Right atrium auricular region (tissue), 2 donors: Measurements from ENCODE around the gene TTC23L. TPM values are rescaled to one million over a fixed set of nuclear protein-coding genes. Genes with fewer than 3 reads are reported as not detected.

Experiments used
- DNase-seq: peaks from one replicate; pipeline ENCODE4 v3.0.0-alpha.2; 2019; ENCODE audit warnings: low spot score
- H3K27ac ChIP-seq, 2 donors: fragments of 200-600 bp; sonication (generic); 1 replicate in 1 of 2; 2 replicates in 1 of 2; pipeline ENCODE4 v1.5.1; 2016 to 2019
- H3K27me3 ChIP-seq, 2 donors: fragments of 200-600 bp; sonication (generic); one replicate each; pipeline versions ENCODE4 v1.5.1 to v1.6.0; 2017 to 2019
- H3K36me3 ChIP-seq: fragments of 200-600 bp; sonication (generic); one replicate; pipeline ENCODE4 v1.5.1; 2016
- H3K4me1 ChIP-seq, 2 donors: fragments of 200-600 bp; sonication (generic); one replicate each; pipeline versions ENCODE4 v1.5.1 to v1.6.0; 2017 to 2019
- H3K4me3 ChIP-seq, 2 donors: fragments of 200-600 bp; sonication (generic); 1 replicate in 1 of 2; 2 replicates in 1 of 2; pipeline ENCODE4 v1.5.1; 2017 to 2019; ENCODE audit warnings: mild to moderate bottlenecking in 1 of 2, moderate library complexity in 1 of 2
- H3K9me3 ChIP-seq, 2 donors: fragments of 200-600 bp; sonication (generic); one replicate each; pipeline ENCODE4 v1.5.1; 2019
- total RNA-seq, 2 donors: library from RNA; depleted of rRNA; stranded (reverse); fragments of >200 nt; gene quantifications; one replicate each; pipeline ENCODE4 v1.1.0, GENCODE V29; 2016
- TF ChIP-seq, protein P1 (sequence below), 2 donors: fragments of 200-600 bp; sonication (generic); IDR thresholded peaks; one replicate each; pipeline ENCODE4 v1.5.1; 2019; ENCODE audit warnings: antibody characterized with exemption in 2 of 2

The TTC23L gene
- total RNA-seq, 2 donors from 2014 or later: 0.28 TPM; not detected in 1

- Histone ChIP-seq H3K36me3 (peaks cover 67% of the 10 kb centered on the region), H3K9me3 (no peaks in the 10 kb centered on the region), H3K4me3 (no peak overlapping the region), H3K27ac (no peak overlapping the region), H3K4me1 (no peaks in the 10 kb centered on the region), H3K27me3 (no peaks in the 10 kb centered on the region)
- DNase-seq: no peak
- TF ChIP-seq, protein P1, sequence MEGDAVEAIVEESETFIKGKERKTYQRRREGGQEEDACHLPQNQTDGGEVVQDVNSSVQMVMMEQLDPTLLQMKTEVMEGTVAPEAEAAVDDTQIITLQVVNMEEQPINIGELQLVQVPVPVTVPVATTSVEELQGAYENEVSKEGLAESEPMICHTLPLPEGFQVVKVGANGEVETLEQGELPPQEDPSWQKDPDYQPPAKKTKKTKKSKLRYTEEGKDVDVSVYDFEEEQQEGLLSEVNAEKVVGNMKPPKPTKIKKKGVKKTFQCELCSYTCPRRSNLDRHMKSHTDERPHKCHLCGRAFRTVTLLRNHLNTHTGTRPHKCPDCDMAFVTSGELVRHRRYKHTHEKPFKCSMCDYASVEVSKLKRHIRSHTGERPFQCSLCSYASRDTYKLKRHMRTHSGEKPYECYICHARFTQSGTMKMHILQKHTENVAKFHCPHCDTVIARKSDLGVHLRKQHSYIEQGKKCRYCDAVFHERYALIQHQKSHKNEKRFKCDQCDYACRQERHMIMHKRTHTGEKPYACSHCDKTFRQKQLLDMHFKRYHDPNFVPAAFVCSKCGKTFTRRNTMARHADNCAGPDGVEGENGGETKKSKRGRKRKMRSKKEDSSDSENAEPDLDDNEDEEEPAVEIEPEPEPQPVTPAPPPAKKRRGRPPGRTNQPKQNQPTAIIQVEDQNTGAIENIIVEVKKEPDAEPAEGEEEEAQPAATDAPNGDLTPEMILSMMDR (IDR thresholded peaks at IDR 0.05): no peak
Observed at GRCh38 chr5:34941936-34942335, 103.0 kb downstream of the TTC23L start.

GRCh38 chr5:34944044-34944443, 105.1 kb downstream of the TTC23L start:
- TF ChIP-seq, protein P1 (IDR thresholded peaks at IDR 0.05): no peak
- H3K9me3 ChIP-seq: no peaks in the 10 kb centered on the region
- H3K4me3 ChIP-seq: no peak overlapping the region
- no peak for DNase-seq
- H3K27me3 ChIP-seq: no peaks in the 10 kb centered on the region
- no peaks in the 10 kb centered on the region for H3K4me1 ChIP-seq
- H3K36me3 ChIP-seq: peaks cover 52% of the 10 kb centered on the region
- peak overlapping the region; percentile 70 to 86 for H3K27ac ChIP-seq

- H3K27ac ChIP-seq: peak overlapping the region; percentile 70 to 86
- DNase-seq: no peak
- peaks cover 55% of the 10 kb centered on the region for H3K36me3 ChIP-seq
Observed at GRCh38 chr5:34944460-34945047, 105.6 kb downstream of the TTC23L start.

More at GRCh38 chr5:34944460-34945047, 105.6 kb downstream of the TTC23L start:
- Histone ChIP-seq H3K4me1 (no peaks in the 10 kb centered on the region), H3K4me3 (no peak overlapping the region), H3K27me3 (no peaks in the 10 kb centered on the region), H3K9me3 (no peaks in the 10 kb centered on the region)
- TF ChIP-seq, protein P1 (IDR thresholded peaks at IDR 0.05): no peak

Other genes with a start within 250 kb of the TTC23L start
- 10 to 100 TPM; 14.0 to 21.3 TPM for gene RAI14, start 182.8 kb upstream of the TTC23L start, total RNA-seq
- 10 to 100 TPM; 16.6 to 20.1 TPM for gene RAD1, start 76.3 kb downstream of the TTC23L start, total RNA-seq
- gene BRIX1, start 76.5 kb downstream of the TTC23L start, total RNA-seq: 10 to 100 TPM in 1 of 2 donors, 1 to 10 TPM in 1; 8.4 to 11.7 TPM
- gene DNAJC21, start 90.4 kb downstream of the TTC23L start, total RNA-seq: 10 to 100 TPM; 39.1 to 50.8 TPM
- not detected for gene AGXT2, start 208.8 kb downstream of the TTC23L start, total RNA-seq